ENCODE measurements around the gene AHI1. TPM values are rescaled to one million over a fixed set of nuclear protein-coding genes. Genes with fewer than 3 reads are reported as not detected.

Gene AHI1
- total and polyA plus RNA-seq, 3 donors from 2014 or later = 33.9 to 93.1 (median 56.4) TPM

GRCh38 chr6:135274561-135275293, 222.8 kb downstream of the AHI1 start:
- no peaks in the 10 kb centered on the region for H3K36me3 ChIP-seq (ENCODE audit: low read depth, missing control alignments)
- no peak for DNase-seq
- no peak overlapping the region for H3K4me3 ChIP-seq
- no peaks in the 10 kb centered on the region for H3K27me3 ChIP-seq
- 49 to 56% methylated on average over 5 of the region's 5 CpGs for WGBS, 2 donors
- no peaks in the 10 kb centered on the region for H3K4me1 ChIP-seq
- intact Hi-C loops (cut with DNase I; ENCODE audit: low total_unique reads) = no loop called here
- TF ChIP-seq, protein P1, sequence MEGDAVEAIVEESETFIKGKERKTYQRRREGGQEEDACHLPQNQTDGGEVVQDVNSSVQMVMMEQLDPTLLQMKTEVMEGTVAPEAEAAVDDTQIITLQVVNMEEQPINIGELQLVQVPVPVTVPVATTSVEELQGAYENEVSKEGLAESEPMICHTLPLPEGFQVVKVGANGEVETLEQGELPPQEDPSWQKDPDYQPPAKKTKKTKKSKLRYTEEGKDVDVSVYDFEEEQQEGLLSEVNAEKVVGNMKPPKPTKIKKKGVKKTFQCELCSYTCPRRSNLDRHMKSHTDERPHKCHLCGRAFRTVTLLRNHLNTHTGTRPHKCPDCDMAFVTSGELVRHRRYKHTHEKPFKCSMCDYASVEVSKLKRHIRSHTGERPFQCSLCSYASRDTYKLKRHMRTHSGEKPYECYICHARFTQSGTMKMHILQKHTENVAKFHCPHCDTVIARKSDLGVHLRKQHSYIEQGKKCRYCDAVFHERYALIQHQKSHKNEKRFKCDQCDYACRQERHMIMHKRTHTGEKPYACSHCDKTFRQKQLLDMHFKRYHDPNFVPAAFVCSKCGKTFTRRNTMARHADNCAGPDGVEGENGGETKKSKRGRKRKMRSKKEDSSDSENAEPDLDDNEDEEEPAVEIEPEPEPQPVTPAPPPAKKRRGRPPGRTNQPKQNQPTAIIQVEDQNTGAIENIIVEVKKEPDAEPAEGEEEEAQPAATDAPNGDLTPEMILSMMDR (IDR thresholded peaks at IDR 0.05) = no peak
- TF ChIP-seq POLR2A (IDR thresholded peaks at IDR 0.05) = no peak
- no peak overlapping the region for H3K27ac ChIP-seq
- H3K9me3 ChIP-seq = no peaks in the 10 kb centered on the region

DNA sequence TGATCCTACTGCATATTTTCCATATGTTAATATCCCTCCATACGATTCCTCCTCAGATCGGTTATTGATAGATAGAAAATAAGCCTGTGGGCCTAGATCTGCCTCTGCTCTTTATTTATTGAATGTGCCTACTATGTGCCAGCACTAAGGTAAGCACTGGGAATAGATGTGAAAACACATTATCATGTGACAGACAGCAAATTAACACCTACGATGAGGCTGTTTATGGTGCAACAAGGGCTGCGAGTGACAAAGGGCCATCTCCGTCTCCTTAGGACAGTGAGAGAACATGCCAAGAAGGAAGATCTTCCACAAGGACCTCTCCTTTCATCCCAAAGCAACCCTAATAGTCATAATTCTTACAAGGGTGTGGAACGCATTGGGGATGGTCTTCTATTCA, 225.9 kb downstream of the AHI1 start:
- no peaks in the 10 kb centered on the region for H3K9me3 ChIP-seq
- H3K4me1 ChIP-seq = no peaks in the 10 kb centered on the region
- H3K36me3 ChIP-seq (ENCODE audit: low read depth, missing control alignments) = no peaks in the 10 kb centered on the region
- no peaks in the 10 kb centered on the region for H3K27me3 ChIP-seq
- 79 to 87% methylated on average over 6 of the region's 6 CpGs for WGBS, 2 donors
- no peak for DNase-seq
- no peak overlapping the region for H3K4me3 ChIP-seq
- H3K27ac ChIP-seq = no peak overlapping the region
- intact Hi-C loops (cut with DNase I; ENCODE audit: low total_unique reads) = no loop called here
- no peak for TF ChIP-seq POLR2A (IDR thresholded peaks at IDR 0.05)
- TF ChIP-seq, protein P1 (IDR thresholded peaks at IDR 0.05) = no peak

- no peaks in the 10 kb centered on the region for H3K36me3 ChIP-seq (ENCODE audit: low read depth, missing control alignments)
- no peaks in the 10 kb centered on the region for H3K4me1 ChIP-seq
- no peak overlapping the region for H3K27ac ChIP-seq
- intact Hi-C loops (cut with DNase I; ENCODE audit: low total_unique reads) = no loop called here
- DNase-seq = no peak
- no peak overlapping the region for H3K4me3 ChIP-seq
- H3K27me3 ChIP-seq = no peaks in the 10 kb centered on the region
- H3K9me3 ChIP-seq = no peaks in the 10 kb centered on the region
- TF ChIP-seq, protein P1 (IDR thresholded peaks at IDR 0.05) = no peak
- no peak for TF ChIP-seq POLR2A (IDR thresholded peaks at IDR 0.05)
- WGBS, 2 donors = 73% methylated on average over 8 to 11 of the region's 11 CpGs
Observed at GRCh38 chr6:135270676-135271536, 226.6 kb downstream of the AHI1 start.

GRCh38 chr6:135269481-135269891, 228.1 kb downstream of the AHI1 start:
- WGBS, 2 donors = 46 to 64% methylated on average over 1 of the region's 1 CpG
- no peak overlapping the region for H3K4me3 ChIP-seq
- TF ChIP-seq, protein P1 (IDR thresholded peaks at IDR 0.05) = no peak
- no peak for TF ChIP-seq POLR2A (IDR thresholded peaks at IDR 0.05)
- no peaks in the 10 kb centered on the region for H3K9me3 ChIP-seq
- no peaks in the 10 kb centered on the region for H3K4me1 ChIP-seq
- no peaks in the 10 kb centered on the region for H3K36me3 ChIP-seq (ENCODE audit: low read depth, missing control alignments)
- intact Hi-C loops (cut with DNase I; ENCODE audit: low total_unique reads) = no loop called here
- no peaks in the 10 kb centered on the region for H3K27me3 ChIP-seq
- H3K27ac ChIP-seq = no peak overlapping the region
- DNase-seq = no peak

All from testis (tissue), 3 donors.